Measurements from ENCODE around the gene POTEH.
"Not testable (repeated sequence)": the region's sequence is repeated elsewhere in the genome, so short reads cannot be mapped to it uniquely, and the experiment has no call there.

Gene POTEH

DNA sequence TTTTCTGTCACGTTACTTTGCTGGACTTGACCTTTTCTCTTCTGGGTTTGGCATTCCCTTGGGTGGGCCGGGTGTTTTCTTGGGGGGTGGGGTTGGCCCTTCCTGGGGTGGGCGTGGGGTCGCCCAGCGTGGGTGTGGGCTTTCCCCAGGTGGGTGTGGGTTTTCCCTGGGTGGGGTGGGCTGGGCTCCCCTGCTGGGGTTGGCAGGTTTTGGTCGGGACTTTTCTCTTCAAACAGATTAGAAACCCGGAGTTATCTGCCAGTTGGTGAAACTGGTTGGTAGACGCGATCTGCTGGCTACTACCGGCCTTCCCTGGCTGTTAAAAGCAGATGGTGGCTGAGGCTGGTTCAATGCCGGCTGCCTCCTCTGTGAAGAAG is at the start of gene POTEH:
TSS of gene POTEH (plus strand) at position 278 of the 377 bp plus-strand sequence. CDS start at position 330, 52 bp downstream.
- H3K27ac Mint-ChIP-seq, H3K9me3 Mint-ChIP-seq, H3K4me1 Mint-ChIP-seq, H3K4me3 Mint-ChIP-seq, DNase-seq, H3K27me3 Mint-ChIP-seq, CTCF ChIA-PET, H3K36me3 Mint-ChIP-seq: not testable (repeated sequence)

DNA sequence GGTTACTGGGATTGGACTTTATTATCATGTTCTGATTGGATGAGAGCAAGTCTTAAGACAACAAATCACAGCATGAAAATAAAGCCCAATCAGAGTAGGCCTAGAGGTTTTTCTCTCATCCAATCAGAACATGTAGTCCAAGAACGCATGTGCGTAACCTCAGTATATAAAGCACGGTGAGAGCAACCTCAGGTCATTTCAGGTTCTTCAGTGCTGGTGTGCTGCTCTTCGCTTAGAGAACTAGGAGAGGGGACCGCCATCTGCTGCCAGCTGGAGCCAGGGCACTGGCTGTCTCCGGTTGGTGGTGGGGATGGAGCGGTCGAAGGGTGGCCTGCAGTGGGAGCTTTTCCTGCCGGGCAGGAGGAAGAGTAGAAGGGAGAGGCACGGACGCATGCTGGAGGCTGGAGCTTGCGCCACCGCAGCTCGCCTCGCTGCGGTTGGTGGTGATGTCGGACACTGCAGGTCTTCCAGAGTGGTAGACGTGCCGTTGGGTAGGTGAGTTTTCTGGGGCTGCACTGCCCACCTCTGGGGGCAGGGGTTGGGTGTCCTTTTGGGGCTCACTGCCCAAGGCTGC is 47.5 kb upstream of the POTEH start:
- DNase-seq, H3K4me3 Mint-ChIP-seq, H3K36me3 Mint-ChIP-seq, H3K27ac Mint-ChIP-seq, H3K27me3 Mint-ChIP-seq, CTCF ChIA-PET, H3K9me3 Mint-ChIP-seq, H3K4me1 Mint-ChIP-seq: not testable (repeated sequence)

DNA sequence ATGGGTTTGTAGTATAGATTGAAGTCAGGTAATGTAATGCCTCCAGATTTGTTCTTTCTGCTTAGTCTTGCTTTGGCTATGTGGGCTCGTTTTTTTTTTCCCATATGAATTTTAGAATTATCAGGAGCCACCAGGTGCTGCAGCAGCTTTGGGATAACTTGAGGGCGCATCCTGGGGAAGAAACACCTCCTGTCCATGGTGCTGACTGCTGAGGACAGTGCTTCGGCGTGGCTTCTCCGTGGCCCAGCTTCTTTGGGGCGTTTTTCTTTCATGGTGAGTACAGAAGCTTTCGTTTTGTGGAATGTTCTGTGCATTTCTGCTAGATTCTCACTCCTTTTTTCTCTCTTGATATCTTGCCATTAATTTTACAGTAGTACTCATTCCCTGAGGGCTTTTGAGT is 37.9 kb upstream of the POTEH start:
- CTCF ChIA-PET, DNase-seq, H3K4me1 Mint-ChIP-seq, H3K36me3 Mint-ChIP-seq, H3K4me3 Mint-ChIP-seq, H3K27ac Mint-ChIP-seq, H3K27me3 Mint-ChIP-seq, H3K9me3 Mint-ChIP-seq: not testable (repeated sequence)

DNA sequence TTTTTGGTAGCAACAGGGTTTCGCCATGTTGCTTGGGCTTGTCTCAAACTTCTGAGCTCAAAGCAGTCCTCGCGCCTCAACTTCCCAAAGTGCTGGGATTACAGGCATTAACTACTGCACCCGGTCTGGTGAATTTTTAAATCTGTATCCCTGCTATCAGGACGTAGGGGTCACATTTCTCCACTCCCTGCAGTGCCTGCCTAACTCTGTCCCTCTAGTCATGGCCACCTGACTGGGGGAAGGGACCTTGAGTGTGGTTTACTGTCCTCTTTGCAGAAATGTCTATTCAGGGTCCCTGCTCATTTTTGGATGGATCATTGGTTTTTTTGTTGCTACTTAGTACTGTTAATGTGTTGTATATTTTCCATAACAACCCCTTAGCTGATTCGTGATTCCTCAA is 37.1 kb upstream of the POTEH start:
- CTCF ChIA-PET, H3K27me3 Mint-ChIP-seq, DNase-seq, H3K4me1 Mint-ChIP-seq, H3K36me3 Mint-ChIP-seq, H3K27ac Mint-ChIP-seq, H3K9me3 Mint-ChIP-seq, H3K4me3 Mint-ChIP-seq: not testable (repeated sequence)

DNA sequence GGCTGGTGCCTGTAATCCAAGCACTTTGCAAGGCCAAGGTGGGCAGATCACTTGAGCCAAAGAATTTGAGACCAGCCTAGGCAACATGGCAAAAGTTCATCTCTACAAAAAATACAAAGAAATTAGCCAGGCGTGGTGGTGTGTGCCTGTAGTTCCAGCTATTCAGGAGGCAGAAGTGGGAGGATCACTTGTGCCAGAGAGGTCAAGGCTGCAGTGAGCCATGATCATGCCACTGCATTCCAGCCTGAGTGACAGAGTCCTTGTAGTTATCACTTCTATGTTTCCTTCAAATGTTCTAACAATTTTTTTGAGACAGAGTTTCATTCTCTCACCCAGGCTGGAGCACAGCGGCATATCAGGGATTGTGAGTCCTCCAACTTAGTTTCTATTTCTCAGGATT is 36.6 kb upstream of the POTEH start:
- H3K4me1 Mint-ChIP-seq, DNase-seq, H3K4me3 Mint-ChIP-seq, H3K9me3 Mint-ChIP-seq, H3K36me3 Mint-ChIP-seq, CTCF ChIA-PET, H3K27me3 Mint-ChIP-seq, H3K27ac Mint-ChIP-seq: not testable (repeated sequence)

DNA sequence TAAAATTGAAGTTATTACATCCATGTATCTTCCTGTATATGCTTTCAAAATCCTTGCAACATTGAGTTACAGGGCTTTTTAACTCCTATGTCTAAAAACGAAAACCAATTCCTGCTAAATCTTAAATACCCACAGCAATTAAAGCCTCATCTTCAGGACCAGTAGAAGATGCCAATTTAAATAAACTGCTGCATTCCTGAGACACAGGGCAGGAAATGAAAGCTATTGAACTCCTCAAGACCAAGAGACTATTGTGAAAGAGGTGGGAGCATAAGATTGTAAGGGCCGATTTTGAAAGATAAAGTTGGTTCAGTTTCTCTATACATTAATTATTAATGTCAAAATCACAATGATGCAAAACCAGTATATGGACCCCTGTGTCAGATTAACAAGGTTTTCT is 28.7 kb upstream of the POTEH start:
- CTCF ChIA-PET, H3K9me3 Mint-ChIP-seq, H3K27ac Mint-ChIP-seq, H3K27me3 Mint-ChIP-seq, H3K36me3 Mint-ChIP-seq, H3K4me3 Mint-ChIP-seq, DNase-seq, H3K4me1 Mint-ChIP-seq: not testable (repeated sequence)

DNA sequence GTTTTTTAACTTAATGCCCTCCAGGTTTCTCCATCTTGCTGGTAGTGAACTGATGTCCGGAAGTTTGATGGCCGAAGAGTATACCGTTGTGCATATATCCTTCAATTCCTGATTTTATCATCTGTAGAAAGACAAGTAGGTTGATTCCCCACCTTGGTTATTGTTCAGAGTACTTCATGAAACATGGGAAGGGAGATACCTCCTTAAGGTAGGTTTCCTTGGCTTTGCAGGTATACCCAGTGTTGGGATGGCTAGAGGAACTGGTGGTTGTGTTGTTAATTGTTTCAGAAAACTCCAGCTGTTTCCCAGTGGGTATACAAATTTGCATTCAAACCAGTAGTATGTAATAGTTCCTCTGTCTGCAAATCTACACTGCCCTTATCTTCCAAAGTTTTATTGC is 25.1 kb upstream of the POTEH start:
- DNase-seq, H3K4me3 Mint-ChIP-seq, H3K4me1 Mint-ChIP-seq, H3K9me3 Mint-ChIP-seq, H3K36me3 Mint-ChIP-seq, CTCF ChIA-PET, H3K27ac Mint-ChIP-seq, H3K27me3 Mint-ChIP-seq: not testable (repeated sequence)

DNA sequence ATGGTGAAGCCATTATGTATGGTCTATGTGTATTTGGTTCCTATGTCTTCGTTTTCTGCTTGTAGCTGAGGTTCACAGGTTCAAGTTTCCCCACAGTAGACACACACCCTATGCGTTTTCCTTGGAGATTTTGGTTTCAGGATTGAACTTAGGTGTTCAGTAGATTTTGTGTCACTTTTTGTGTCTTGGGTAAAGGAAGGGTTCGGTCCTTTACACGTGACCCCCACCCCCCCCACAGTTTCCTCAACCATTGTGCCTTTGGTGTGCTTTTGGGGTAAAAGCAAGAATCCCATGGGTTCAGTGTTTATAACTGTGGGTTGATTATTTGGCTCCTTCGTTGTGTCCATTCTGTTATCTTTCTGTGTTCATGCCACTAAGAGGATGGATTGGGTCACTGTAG is 24.3 kb upstream of the POTEH start:
- CTCF ChIA-PET, H3K36me3 Mint-ChIP-seq, H3K27me3 Mint-ChIP-seq: not testable (repeated sequence)

DNA sequence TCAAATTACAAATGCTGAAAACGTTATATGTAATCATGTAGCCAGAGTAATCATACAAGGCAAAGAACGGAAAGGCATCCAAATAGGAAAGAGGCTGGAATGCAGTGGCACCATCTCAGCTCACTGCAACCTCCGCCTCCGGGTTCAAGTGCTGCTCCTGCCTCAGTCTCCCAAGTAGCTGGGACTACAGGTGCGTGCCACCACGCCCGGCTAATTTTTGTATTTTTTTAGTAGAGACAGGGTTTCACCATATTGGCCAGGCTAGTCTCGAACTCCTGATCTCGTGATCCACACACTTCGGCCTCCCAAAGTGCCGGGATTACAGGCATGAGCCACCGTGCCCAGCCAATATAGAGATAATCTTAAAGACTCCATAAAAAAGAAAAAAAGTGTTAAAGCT is 20.4 kb upstream of the POTEH start:
- H3K27ac Mint-ChIP-seq, H3K9me3 Mint-ChIP-seq, DNase-seq, H3K4me1 Mint-ChIP-seq, H3K36me3 Mint-ChIP-seq, CTCF ChIA-PET, H3K4me3 Mint-ChIP-seq, H3K27me3 Mint-ChIP-seq: not testable (repeated sequence)

More for the DNA sequence above, 24.3 kb upstream of the POTEH start:
- not testable (repeated sequence) for DNase-seq, H3K9me3 Mint-ChIP-seq, H3K27ac Mint-ChIP-seq, H3K4me1 Mint-ChIP-seq, H3K4me3 Mint-ChIP-seq

DNA sequence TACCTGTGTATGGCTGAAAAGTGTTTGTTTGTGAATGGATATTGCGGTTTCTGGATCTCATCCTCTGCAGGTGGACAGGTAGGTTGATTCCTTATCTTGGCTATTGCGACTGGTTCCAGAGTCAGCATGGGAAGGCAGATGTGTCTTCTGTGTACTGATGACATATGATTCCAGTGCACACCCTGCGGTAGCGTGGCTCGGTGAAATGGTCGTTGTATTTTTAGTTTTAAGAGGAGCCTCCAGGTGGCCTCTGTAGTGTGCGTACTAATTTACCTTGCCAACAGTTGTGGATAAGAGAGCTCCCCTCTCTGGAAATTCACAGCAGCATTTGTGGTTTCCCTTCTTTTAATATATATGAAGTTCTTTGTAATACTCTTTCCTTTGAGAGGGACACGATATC is 10.1 kb upstream of the POTEH start:
- H3K27ac Mint-ChIP-seq, DNase-seq, H3K36me3 Mint-ChIP-seq, CTCF ChIA-PET, H3K4me3 Mint-ChIP-seq, H3K4me1 Mint-ChIP-seq, H3K9me3 Mint-ChIP-seq, H3K27me3 Mint-ChIP-seq: not testable (repeated sequence)

DNA sequence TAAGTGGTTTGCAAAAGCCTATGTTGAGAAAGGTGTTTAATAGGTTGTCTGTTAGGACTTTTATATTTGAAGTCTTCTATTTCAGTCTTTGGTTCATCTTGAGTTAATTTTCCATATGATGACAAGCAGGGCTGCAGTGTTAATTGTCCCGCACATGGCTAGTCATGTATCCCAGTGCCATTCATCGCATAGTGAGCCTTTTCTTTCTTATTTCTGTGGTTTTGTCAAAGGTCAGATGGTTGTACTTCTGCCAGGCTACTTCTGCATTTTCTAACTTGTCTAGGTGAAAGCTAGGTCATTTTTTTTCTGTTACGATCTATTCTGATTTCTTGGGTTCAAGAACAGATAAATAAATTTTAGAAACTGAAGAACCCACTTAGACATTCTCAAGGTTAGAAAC is 5.7 kb upstream of the POTEH start:
- H3K9me3 Mint-ChIP-seq, H3K36me3 Mint-ChIP-seq, H3K4me1 Mint-ChIP-seq, CTCF ChIA-PET, H3K27me3 Mint-ChIP-seq, DNase-seq, H3K27ac Mint-ChIP-seq, H3K4me3 Mint-ChIP-seq: not testable (repeated sequence)

DNA sequence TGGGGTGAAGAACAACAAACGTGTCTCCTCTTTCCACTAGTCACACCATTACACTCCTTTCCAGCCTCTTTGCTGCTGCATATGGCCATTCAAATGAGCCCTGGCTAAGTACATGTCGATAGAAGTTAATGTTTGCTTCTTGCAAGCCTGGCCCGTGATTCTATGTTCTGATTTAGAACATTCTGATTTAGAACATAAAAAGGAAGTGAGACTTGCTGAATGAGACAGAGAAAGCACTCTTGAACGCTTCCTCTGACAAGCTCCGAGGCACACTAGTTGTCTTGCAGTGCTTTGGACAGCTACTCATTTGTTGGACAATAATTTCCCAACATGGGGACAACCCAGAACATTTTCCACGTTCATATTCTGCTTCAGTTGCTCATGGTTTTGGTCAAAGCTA is 5.1 kb upstream of the POTEH start:
- CTCF ChIA-PET, DNase-seq, H3K27me3 Mint-ChIP-seq, H3K9me3 Mint-ChIP-seq, H3K4me3 Mint-ChIP-seq, H3K27ac Mint-ChIP-seq, H3K4me1 Mint-ChIP-seq, H3K36me3 Mint-ChIP-seq: not testable (repeated sequence)

DNA sequence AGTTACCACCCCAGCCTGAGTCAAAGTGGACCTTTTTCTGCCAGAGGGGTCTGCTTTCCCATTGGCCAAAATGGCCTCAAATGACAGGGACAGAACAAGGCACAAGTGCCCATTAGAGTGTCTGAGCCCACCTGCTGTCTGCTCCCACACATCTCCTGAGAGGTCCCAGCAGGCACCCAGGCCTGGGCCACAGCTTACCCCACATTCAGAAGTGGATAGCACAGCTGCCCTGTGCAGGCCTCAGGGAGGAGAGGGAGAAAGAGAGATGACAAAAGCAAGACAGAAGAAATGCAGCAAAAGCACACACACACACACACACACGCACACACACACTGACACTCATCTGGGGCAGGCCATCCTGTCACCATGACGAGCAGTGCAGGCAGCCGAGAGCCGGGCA is 4.2 kb upstream of the POTEH start:
- CTCF ChIA-PET, H3K9me3 Mint-ChIP-seq, H3K4me1 Mint-ChIP-seq, DNase-seq, H3K27me3 Mint-ChIP-seq, H3K4me3 Mint-ChIP-seq, H3K36me3 Mint-ChIP-seq, H3K27ac Mint-ChIP-seq: not testable (repeated sequence)

DNA sequence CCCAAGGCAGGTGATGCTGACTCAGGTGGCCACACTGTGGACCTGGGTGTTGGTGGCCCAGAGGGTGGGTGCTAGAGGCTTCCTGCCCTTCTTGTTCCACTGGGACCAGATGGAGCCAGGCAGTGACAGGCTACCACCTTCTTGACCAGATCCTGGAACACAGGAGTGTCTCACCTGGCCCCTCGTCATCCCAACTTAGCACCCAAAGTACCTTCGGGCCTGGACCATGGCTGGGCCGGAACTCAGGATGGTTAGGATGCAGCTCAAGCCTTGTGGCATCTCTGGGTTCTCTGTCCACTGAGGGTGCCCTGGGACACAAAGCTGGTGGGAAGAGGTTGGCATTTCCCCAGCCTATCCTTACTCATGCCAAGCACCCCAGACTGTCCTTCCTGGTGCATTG is 2.7 kb upstream of the POTEH start:
- H3K9me3 Mint-ChIP-seq, H3K36me3 Mint-ChIP-seq, CTCF ChIA-PET, H3K4me1 Mint-ChIP-seq, DNase-seq, H3K27me3 Mint-ChIP-seq, H3K4me3 Mint-ChIP-seq, H3K27ac Mint-ChIP-seq: not testable (repeated sequence)

DNA sequence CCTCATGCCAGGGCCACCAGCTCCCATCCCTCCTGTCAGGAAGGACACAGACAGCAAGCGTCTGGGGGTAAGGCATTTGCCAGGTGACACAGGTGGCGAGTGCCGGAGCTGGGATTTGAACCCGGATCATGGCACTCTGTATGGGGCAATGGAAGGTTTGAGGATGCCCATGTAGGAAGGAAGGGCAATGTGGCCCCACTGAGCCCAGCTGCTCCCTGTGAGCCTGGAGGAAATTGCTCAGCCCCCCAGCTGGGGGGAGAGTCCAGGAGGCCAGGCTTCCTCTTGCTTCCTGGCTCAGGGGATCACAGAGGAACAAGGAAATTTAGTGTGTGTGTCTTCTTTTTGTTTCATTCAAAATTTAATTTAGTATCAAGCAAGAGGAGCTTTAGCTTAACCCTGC is 2.1 kb upstream of the POTEH start:
- H3K27ac Mint-ChIP-seq, CTCF ChIA-PET, H3K4me3 Mint-ChIP-seq, H3K36me3 Mint-ChIP-seq, DNase-seq, H3K4me1 Mint-ChIP-seq, H3K9me3 Mint-ChIP-seq, H3K27me3 Mint-ChIP-seq: not testable (repeated sequence)

DNA sequence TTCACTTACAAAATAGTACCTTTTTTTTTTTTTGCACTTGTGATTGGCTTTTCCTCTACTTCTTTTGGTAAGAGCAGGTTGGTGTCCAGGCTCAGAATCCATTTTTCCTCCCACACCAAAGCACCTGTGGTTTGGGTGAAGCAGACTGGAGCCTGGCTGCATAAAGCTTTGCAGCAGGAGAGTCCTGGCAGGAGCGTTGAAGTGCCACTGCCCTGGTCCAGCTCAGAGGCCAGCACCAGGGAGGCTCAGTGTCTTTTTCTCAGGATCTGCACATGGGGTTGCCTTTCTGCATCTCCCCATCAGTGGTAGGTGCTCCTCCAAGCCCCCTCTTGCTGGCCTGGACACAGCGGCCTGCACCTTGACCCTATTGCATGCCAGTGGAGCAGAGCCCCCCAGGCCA is 1.7 kb upstream of the POTEH start:
- H3K27me3 Mint-ChIP-seq, H3K4me3 Mint-ChIP-seq, CTCF ChIA-PET, H3K36me3 Mint-ChIP-seq, DNase-seq, H3K4me1 Mint-ChIP-seq, H3K9me3 Mint-ChIP-seq, H3K27ac Mint-ChIP-seq: not testable (repeated sequence)

All from activated naive CD4-positive, alpha-beta T cell treated with anti-CD3 and anti-CD28 coated beads, Interleukin-2, amount 10 ng/mL, durations not matched to agents 7 days and 5 days (primary cell).